ENCODE data around the gene CMIP. TPM values are rescaled to one million over a fixed set of nuclear protein-coding genes. Genes with fewer than 3 reads are reported as not detected.

Gene CMIP
- polyA plus RNA-seq, 1 of the 3 experiments (the other 2 are of a cell fraction), result 5.4 TPM

DNA sequence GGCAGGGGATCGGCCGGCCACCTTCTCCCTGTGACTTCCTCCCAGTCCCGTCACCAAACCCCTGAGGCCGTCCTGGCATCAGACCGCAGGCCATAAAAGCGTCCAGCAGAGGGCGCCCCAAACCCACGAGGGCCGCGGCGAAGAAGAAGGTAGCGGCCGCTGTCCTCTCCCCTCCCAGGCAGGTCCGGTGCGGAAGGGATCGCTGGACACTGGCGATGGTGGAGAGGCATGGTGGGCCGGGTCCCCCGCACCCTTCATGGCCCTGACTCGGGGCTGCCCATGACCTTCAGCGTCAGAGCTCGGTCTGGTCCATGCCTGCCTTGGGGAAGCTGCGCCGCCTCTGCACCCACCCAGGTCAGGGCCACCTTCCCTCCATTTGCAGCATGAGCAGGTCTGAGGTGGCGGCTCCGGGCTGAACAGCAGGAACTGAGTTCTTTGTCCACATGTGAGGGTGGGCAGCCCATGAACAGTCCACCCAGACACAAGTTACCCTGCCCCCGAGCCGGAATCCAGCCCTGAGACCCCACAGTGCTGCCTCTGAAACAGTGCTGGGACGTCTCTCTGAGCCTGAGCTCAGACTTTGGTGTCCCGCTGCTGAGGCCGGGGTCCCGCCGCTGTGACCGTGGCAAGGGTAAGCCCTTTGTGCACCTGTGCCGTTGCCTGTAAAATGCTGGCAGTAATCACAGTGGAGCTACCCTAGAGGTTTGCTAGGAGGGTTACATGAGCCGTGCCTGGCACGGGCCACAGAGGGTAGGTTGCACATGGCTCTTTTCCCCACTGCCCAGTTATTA lies 40.8 kb upstream of the CMIP start:
- Histone ChIP-seq H3K9ac (no peak overlapping the region), H3K79me2 (ENCODE audit: insufficient read depth) (no peaks in the 10 kb centered on the region), H3K27me3 (ENCODE audit: insufficient read depth) (no peaks in the 10 kb centered on the region), H3F3A (replicated peaks; ENCODE audit: insufficient read depth) (peaks cover 16% of the 10 kb centered on the region), H3K36me3 (replicated peaks in 1 of 2; ENCODE audit: control insufficient read depth in 1 of 2, insufficient read depth in 2 of 2, low read length in 1 of 2) (no peaks in the 10 kb centered on the region), H3K27ac (ENCODE audit: low read depth in 2 of 2, low read length in 1 of 2) (no peak overlapping the region), H3K4me2 (peak overlapping the region; percentile 75), H3K9me3 (no peaks in the 10 kb centered on the region; the same call in 1 of the 2 replicates), H3K4me3 (ENCODE audit: low read depth in 2 of 2, low read length in 1 of 2) (peak overlapping the region; percentile 24 to 38; a peak in 3 of 4 replicates), H3K9me2 (no peaks in the 10 kb centered on the region), H4K20me1 (ENCODE audit: insufficient read depth) (no peaks in the 10 kb centered on the region), H2AFZ (ENCODE audit: low read depth) (peak overlapping the region; percentile 61; the same call in 1 of the 2 replicates), H3K4me1 (ENCODE audit: control insufficient read depth in 1 of 2, insufficient read depth in 2 of 2, low read depth in 1 of 2, low read length in 1 of 2) (peaks cover 0 to 2% of the 10 kb centered on the region in 2 experiments; a peak in 1 of 4 replicates)
- DNase-seq, result peak; percentile 91
- ChIA-PET POLR2A (interaction anchor here (0.6 kb wide), 1 partner anchor 214 kb away, joined by 6 read pairs; no protein-coding TSS in a partner anchor), CTCF (interaction anchor here (0.6 to 4.9 kb wide), 50 partner anchors 9 to 470 kb away, joined by 3 to 35 read pairs (median 4); no protein-coding TSS in a partner anchor)
- TF ChIP-seq JUND (IDR thresholded peaks at IDR 0.05) (no peak), SIN3A (IDR thresholded peaks at IDR 0.05; ENCODE audit: borderline replicate concordance, low read depth, low read length) (no peak), GABPA (IDR thresholded peaks at IDR 0.05; ENCODE audit: low read depth) (no peak), EZH2phosphoT487 (IDR thresholded peaks at IDR 0.05; ENCODE audit: borderline replicate concordance, low read depth) (no peak), ELF1 (IDR thresholded peaks at IDR 0.05) (no peak), NRF1 (IDR thresholded peaks at IDR 0.05; ENCODE audit: low read depth, low read length) (no peak), SMC3 (IDR thresholded peaks at IDR 0.05; ENCODE audit: low read depth, low read length) (peak; percentile 97), FOXJ3 (CRISPR knock-in tag; IDR thresholded peaks at IDR 0.05) (no peak), EP300 (IDR thresholded peaks at IDR 0.05; ENCODE audit: borderline replicate concordance in 1 of 2, low read depth in 1 of 2, low read length in 1 of 2) (no peak), CHD2 (IDR thresholded peaks at IDR 0.05; ENCODE audit: low read length, partially characterized antibody) (peak; percentile 31), MXI1 (IDR thresholded peaks at IDR 0.05; ENCODE audit: low read depth, low read length) (peak; percentile 21; the same call in 1 of the 2 replicates), NFIC (IDR thresholded peaks at IDR 0.05; ENCODE audit: borderline replicate concordance) (no peak), RAD21 (IDR thresholded peaks at IDR 0.05; ENCODE audit: low read length) (peak; percentile 97)
- TF ChIP-seq, protein P1, sequence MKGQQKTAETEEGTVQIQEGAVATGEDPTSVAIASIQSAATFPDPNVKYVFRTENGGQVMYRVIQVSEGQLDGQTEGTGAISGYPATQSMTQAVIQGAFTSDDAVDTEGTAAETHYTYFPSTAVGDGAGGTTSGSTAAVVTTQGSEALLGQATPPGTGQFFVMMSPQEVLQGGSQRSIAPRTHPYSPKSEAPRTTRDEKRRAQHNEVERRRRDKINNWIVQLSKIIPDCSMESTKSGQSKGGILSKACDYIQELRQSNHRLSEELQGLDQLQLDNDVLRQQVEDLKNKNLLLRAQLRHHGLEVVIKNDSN (IDR thresholded peaks at IDR 0.05; ENCODE audit: borderline replicate concordance, low read depth), result no peak
- TF ChIP-seq, protein P2, sequence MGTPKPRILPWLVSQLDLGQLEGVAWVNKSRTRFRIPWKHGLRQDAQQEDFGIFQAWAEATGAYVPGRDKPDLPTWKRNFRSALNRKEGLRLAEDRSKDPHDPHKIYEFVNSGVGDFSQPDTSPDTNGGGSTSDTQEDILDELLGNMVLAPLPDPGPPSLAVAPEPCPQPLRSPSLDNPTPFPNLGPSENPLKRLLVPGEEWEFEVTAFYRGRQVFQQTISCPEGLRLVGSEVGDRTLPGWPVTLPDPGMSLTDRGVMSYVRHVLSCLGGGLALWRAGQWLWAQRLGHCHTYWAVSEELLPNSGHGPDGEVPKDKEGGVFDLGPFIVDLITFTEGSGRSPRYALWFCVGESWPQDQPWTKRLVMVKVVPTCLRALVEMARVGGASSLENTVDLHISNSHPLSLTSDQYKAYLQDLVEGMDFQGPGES (IDR thresholded peaks at IDR 0.05; ENCODE audit: low read depth, low read length), result no peak
- TF ChIP-seq, protein P3, sequence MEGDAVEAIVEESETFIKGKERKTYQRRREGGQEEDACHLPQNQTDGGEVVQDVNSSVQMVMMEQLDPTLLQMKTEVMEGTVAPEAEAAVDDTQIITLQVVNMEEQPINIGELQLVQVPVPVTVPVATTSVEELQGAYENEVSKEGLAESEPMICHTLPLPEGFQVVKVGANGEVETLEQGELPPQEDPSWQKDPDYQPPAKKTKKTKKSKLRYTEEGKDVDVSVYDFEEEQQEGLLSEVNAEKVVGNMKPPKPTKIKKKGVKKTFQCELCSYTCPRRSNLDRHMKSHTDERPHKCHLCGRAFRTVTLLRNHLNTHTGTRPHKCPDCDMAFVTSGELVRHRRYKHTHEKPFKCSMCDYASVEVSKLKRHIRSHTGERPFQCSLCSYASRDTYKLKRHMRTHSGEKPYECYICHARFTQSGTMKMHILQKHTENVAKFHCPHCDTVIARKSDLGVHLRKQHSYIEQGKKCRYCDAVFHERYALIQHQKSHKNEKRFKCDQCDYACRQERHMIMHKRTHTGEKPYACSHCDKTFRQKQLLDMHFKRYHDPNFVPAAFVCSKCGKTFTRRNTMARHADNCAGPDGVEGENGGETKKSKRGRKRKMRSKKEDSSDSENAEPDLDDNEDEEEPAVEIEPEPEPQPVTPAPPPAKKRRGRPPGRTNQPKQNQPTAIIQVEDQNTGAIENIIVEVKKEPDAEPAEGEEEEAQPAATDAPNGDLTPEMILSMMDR (IDR thresholded peaks at IDR 0.05), result peak; percentile 88
- TF ChIP-seq, protein P4, sequence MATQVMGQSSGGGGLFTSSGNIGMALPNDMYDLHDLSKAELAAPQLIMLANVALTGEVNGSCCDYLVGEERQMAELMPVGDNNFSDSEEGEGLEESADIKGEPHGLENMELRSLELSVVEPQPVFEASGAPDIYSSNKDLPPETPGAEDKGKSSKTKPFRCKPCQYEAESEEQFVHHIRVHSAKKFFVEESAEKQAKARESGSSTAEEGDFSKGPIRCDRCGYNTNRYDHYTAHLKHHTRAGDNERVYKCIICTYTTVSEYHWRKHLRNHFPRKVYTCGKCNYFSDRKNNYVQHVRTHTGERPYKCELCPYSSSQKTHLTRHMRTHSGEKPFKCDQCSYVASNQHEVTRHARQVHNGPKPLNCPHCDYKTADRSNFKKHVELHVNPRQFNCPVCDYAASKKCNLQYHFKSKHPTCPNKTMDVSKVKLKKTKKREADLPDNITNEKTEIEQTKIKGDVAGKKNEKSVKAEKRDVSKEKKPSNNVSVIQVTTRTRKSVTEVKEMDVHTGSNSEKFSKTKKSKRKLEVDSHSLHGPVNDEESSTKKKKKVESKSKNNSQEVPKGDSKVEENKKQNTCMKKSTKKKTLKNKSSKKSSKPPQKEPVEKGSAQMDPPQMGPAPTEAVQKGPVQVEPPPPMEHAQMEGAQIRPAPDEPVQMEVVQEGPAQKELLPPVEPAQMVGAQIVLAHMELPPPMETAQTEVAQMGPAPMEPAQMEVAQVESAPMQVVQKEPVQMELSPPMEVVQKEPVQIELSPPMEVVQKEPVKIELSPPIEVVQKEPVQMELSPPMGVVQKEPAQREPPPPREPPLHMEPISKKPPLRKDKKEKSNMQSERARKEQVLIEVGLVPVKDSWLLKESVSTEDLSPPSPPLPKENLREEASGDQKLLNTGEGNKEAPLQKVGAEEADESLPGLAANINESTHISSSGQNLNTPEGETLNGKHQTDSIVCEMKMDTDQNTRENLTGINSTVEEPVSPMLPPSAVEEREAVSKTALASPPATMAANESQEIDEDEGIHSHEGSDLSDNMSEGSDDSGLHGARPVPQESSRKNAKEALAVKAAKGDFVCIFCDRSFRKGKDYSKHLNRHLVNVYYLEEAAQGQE (IDR thresholded peaks at IDR 0.05; ENCODE audit: low read depth, low read length), result peak; percentile 42; the same call in 1 of the 2 replicates
- TF ChIP-seq, protein P5, sequence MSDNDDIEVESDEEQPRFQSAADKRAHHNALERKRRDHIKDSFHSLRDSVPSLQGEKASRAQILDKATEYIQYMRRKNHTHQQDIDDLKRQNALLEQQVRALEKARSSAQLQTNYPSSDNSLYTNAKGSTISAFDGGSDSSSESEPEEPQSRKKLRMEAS (IDR thresholded peaks at IDR 0.05; ENCODE audit: low read depth), result no peak
- TF ChIP-seq, protein P6, sequence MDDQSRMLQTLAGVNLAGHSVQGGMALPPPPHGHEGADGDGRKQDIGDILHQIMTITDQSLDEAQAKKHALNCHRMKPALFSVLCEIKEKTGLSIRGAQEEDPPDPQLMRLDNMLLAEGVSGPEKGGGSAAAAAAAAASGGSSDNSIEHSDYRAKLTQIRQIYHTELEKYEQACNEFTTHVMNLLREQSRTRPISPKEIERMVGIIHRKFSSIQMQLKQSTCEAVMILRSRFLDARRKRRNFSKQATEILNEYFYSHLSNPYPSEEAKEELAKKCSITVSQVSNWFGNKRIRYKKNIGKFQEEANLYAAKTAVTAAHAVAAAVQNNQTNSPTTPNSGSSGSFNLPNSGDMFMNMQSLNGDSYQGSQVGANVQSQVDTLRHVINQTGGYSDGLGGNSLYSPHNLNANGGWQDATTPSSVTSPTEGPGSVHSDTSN (IDR thresholded peaks at IDR 0.05), result no peak
- TF ChIP-seq, protein P7, sequence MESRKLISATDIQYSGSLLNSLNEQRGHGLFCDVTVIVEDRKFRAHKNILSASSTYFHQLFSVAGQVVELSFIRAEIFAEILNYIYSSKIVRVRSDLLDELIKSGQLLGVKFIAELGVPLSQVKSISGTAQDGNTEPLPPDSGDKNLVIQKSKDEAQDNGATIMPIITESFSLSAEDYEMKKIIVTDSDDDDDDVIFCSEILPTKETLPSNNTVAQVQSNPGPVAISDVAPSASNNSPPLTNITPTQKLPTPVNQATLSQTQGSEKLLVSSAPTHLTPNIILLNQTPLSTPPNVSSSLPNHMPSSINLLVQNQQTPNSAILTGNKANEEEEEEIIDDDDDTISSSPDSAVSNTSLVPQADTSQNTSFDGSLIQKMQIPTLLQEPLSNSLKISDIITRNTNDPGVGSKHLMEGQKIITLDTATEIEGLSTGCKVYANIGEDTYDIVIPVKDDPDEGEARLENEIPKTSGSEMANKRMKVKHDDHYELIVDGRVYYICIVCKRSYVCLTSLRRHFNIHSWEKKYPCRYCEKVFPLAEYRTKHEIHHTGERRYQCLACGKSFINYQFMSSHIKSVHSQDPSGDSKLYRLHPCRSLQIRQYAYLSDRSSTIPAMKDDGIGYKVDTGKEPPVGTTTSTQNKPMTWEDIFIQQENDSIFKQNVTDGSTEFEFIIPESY (IDR thresholded peaks at IDR 0.05; ENCODE audit: borderline replicate concordance, low read depth), result no peak
- WGBS (ENCODE audit: low lambda C conversion rate), result 40% methylated on average over 10 of the region's 37 CpGs

All from SK-N-SH (cell line).